GM19372 (cell line): Measurements from ENCODE around the gene NPTN.

ENCODE experiments used
- ATAC-seq: cut with Tn5 transposase; IDR thresholded peaks from one replicate; pipeline ENCODE4 v1.9.1; 2021; ENCODE audit warnings: mild to moderate bottlenecking, low read depth, moderate library complexity; ENCODE audit not compliant: unreplicated experiment

Gene NPTN

DNA sequence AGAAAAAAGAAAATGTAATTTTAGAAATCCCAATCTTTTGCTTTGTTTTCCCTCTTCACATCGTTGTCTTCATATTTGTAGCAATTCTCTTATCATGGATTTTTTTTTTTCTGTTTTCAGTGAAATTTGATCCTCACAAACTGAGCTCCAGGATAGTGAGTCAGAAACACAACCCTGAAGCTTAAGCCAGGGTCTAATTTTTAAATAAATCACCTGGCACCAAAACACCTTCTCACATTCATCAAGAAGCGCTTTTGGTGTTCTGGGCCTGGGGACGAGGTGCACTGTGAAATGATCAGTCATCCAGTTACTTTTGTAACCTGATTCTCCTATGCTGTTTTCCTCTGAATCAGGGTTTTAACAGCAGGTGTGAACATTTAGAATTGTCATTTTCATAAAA lies 102.5 kb downstream of the NPTN start:
- no peak for ATAC-seq

DNA sequence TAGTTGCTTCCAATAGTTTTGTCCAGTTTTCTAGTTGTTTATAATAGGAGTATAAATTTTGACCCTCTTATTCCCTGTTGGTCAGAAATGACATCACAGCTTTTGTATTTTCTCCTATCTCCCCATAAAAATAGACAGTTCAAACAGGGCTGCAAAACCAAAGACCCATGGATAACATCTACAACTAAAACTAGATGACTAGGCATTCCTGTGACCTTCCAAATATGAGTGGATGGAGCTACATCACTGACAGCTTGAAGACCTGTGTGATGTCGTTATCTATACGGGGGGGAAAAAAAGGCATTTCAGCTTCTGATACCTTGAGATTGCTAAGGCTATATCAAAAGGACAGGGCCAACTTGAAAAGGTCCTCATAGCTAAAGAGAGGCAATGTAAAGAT lies 105.6 kb downstream of the NPTN start:
- ATAC-seq, result no peak

DNA sequence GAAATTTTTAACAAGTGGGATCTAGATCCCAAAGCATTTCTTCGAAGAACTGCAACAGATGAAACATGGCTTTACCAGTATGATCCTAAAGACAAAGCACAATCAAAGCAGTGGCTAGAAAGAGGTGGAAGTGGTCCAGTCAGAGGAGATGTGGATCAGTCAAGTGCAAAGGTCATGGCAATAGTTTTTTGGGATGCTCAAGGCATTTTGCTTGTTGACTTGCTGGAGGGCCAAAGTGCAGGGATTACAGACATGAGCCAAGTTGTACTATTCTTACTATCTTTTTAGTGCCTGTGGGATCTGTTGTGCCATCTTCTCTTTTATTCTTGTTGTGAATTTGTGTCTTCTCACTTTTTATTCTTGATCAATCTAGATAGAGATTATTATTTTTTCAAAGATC lies 108.3 kb downstream of the NPTN start:
- no peak for ATAC-seq

DNA sequence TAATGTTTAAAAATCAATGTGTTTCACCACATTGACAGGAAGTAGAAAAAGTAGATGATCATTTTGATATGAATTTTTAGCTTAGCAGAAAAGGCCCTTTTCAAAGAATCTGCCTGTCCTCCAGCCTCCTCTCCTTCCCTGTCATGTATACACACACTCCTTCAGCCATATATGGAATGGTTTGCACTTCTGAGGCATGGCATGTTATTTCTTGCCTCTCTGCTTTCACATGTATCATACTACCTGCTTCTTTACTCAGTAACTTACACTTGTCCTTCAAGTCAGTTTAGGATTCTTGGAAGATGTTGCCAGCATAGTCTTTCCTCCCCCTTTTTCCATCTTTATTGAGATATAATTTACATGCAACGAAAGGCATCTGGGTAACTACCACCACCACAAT lies 111.2 kb downstream of the NPTN start:
- no peak for ATAC-seq

DNA sequence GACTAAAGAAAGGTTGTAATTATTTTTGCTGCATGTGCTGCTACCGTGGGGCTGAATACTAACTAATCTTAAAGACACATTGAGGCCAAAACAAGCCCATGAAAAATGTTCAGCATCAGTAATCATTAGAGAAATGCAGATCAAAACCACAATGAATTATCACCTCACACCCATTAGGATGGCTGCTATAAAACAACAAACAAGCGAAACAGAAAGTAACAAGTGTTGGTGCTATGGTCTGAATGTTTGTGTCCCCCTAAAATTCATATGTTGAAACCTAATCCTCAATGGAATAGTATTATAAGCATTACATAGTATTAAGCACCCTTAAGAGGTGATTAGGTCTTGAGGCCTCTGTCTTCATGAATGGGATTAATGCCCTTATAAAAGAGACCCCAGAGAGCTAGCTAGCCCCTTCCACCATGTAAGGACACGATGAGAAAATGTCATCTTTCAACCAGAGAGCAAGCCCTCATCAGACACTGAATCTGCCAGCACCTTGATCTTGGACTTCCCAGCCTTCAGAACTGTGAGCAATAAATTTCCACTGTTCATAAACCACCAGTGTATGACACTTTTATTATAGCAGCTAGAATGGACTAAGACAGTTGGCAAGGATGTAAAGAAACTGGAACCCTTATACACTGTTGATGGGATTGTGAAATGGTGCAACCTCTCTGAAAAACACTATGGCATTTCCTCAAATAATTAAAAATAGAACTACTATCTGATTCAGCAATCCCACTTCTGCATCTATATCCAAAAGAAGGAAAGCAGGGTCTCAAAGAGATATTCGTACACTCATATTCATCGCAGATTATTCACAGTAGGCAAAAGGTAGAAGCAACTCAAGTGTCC lies 114.1 kb downstream of the NPTN start:
- no peak for ATAC-seq

DNA sequence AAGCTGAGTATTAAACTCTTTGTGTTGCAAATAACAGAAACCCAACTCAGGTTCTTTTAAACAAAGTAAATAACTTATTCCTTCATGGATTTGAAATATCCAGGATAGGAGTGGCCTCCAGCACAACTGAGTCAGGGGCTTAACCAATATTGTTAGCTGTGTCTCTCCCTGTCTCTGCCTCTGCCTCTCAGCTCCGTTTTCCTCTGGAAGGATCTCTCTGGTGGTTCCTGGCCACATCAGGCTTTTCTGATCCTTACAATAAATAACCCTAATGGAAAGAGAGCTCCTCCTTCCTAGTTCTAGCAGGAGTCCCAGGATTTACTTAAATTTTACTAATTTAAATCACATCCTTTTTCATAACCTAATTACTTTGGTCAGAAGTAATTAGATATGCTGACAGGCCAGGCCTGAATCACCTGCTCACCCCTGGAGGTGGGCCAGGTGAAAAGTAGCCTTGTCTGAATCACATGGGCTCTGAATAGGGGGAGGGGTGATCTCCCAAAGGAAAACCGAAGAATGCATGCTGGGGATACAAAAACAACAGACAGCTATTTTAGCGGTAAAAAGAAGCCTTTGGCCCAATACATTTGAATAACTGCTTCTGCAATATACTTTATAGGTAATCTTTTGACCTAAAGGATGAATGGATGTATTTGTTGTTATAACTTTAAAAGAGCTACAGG lies 114.9 kb downstream of the NPTN start:
- ATAC-seq, result no peak

DNA sequence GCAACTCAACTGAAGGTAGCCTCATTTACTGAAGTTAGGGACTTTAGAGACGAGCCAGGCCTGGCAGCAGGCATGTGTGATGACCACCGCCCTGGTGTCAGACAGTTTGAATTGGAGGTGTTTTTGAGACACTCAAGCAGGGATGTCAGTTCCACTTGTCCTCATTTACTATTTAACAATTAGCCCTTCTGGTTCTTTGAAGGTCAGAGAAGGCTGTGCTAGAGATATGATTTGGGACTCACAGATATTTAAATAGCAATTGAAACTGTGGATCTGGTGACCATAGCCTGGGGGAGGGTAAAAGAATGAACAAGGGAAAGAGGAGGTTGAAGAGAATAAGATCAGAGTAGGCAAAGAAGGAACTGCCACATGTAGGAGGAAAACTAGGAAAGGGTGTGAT lies 115.6 kb downstream of the NPTN start:
- ATAC-seq, result no peak

DNA sequence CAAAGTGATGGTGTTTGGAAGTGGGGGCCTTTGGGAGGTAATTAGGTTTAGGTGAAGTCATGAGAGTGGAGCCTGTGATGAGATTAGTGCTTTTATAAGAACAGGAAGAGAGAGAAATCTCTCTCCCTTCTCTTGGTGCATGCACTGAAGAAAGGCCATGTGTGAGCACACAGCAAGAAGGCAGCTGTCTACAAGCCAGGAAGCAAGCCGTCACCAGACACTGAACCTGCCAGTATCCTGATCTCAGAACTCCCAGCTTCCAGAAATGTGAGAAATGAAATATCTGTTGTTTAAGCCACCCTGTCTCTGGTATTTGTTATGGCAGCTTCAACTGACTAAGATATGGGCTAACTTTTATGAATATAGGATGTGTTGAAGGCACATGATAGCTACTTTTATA lies 117.7 kb downstream of the NPTN start:
- no peak for ATAC-seq
